Keratinocyte (primary cell): ENCODE measurements around the gene RCE1. TPM values are rescaled to one million over a fixed set of nuclear protein-coding genes. Genes with fewer than 3 reads are reported as not detected.
"Not testable (repeated sequence)": the region's sequence is repeated elsewhere in the genome, so short reads cannot be mapped to it uniquely, and the experiment has no call there.

Experiments used
- DNase-seq: peaks from one replicate; pipeline ENCODE4 v3.0.0-alpha.2; 2011; ENCODE audit warnings: low read depth, missing footprints, low spot score
- FAIRE-seq: peaks from 2 replicates; lab custom pipeline; 2011; peaks lifted over from hg19 to GRCh38; lab: Jason Lieb, UNC
- H2AFZ ChIP-seq: 2 replicates; pipeline ENCODE4 v1.6.0; 2012; ENCODE audit warnings: low read length, control low read depth, inconsistent platforms; ENCODE audit not compliant: control insufficient read depth
- H3K27ac ChIP-seq: 2 replicates; pipeline ENCODE4 v1.5.1; 2011; ENCODE audit warnings: low read length; ENCODE audit not compliant: control insufficient read depth, insufficient read depth
- H3K27me3 ChIP-seq: 3 replicates; pipeline ENCODE4 v1.6.0; 2011; ENCODE audit warnings: low read length; ENCODE audit not compliant: control insufficient read depth, insufficient read depth; ENCODE audit errors: extremely low read depth
- H3K36me3 ChIP-seq, 2 experiments: 2 replicates in 1 of 2; 3 replicates in 1 of 2; pipeline ENCODE4 v1.5.1; 2011; ENCODE audit warnings: low read length in 2 of 2, mild to moderate bottlenecking in 1 of 2; ENCODE audit not compliant: control insufficient read depth in 2 of 2, insufficient read depth in 2 of 2; ENCODE audit errors: extremely low read depth in 1 of 2
- H3K4me1 ChIP-seq: 3 replicates; pipeline ENCODE4 v1.5.1; 2011; ENCODE audit warnings: low read length; ENCODE audit not compliant: control insufficient read depth, insufficient read depth; ENCODE audit errors: extremely low read depth
- H3K4me2 ChIP-seq: 3 replicates; pipeline ENCODE4 v1.6.0; 2011; ENCODE audit warnings: low read depth, low read length; ENCODE audit not compliant: control insufficient read depth, insufficient read depth; ENCODE audit errors: extremely low read depth
- H3K4me3 ChIP-seq, 3 experiments: fragments of 200-600 bp in 1 of 3; sonication (generic) in 1 of 3; 2 replicates in 2 of 3; 3 replicates in 1 of 3; pipeline ENCODE4 v1.5.1; 2011 to 2016; ENCODE audit warnings: low read length in 3 of 3, mild to moderate bottlenecking in 3 of 3, control low read depth in 2 of 3, inconsistent platforms in 1 of 3, low read depth in 1 of 3, mixed read lengths in 1 of 3, mixed run types in 1 of 3, moderate library complexity in 1 of 3; ENCODE audit not compliant: control insufficient read depth in 2 of 3, insufficient read depth in 2 of 3; ENCODE audit errors: extremely low read depth in 1 of 3
- H3K79me2 ChIP-seq: 2 replicates; pipeline ENCODE4 v1.6.0; 2012; ENCODE audit warnings: low read length; ENCODE audit not compliant: control insufficient read depth, insufficient read depth
- H3K9ac ChIP-seq: 3 replicates; pipeline ENCODE4 v1.6.0; 2011; ENCODE audit warnings: low read length; ENCODE audit not compliant: control insufficient read depth, insufficient read depth; ENCODE audit errors: extremely low read depth
- H3K9me1 ChIP-seq: 3 replicates; pipeline ENCODE4 v1.6.0; 2011; ENCODE audit warnings: low read length; ENCODE audit not compliant: control insufficient read depth, insufficient read depth; ENCODE audit errors: extremely low read depth
- H3K9me3 ChIP-seq: 2 replicates; pipeline ENCODE4 v1.5.1; 2012; ENCODE audit warnings: low read depth, low read length; ENCODE audit not compliant: control insufficient read depth
- H4K20me1 ChIP-seq: 3 replicates; pipeline ENCODE4 v1.6.0; 2011; ENCODE audit warnings: low read length; ENCODE audit not compliant: control insufficient read depth, insufficient read depth; ENCODE audit errors: extremely low read depth
- CTCF ChIP-seq, 3 experiments: IDR thresholded peaks in 1 of 3; conservative IDR thresholded peaks in 1 of 3; optimal IDR thresholded peaks in 1 of 3; 2 replicates in 2 of 3; 3 replicates in 1 of 3; pipeline versions ENCODE3 to v1.5.1; 2011; ENCODE audit warnings: low read length in 3 of 3, mild to moderate bottlenecking in 3 of 3, moderate library complexity in 2 of 3, control low read depth in 1 of 3, inconsistent platforms in 1 of 3; ENCODE audit not compliant: insufficient read depth in 2 of 3; ENCODE audit errors: extremely low read depth in 1 of 3
- EZH2 ChIP-seq: IDR thresholded peaks from one replicate; pipeline ENCODE4 v1.6.1; 2012; ENCODE audit warnings: inconsistent platforms, mild to moderate bottlenecking, low read length, moderate library complexity
- dilution Hi-C: fragments of 300-500 bp; cut with MboI; formaldehyde crosslinking; loops from one replicate; pipeline ENCODE4 v1.7.0; 2020; ENCODE audit warnings: low sequenced_read_pairs; ENCODE audit not compliant: extremely low pct_ligation_motif_present
- polyA plus RNA-seq, 5 experiments: library from polyadenylated mRNA; depleted of rRNA in 3 of 5; stranded (reverse) in 3 of 5; stranded (forward) in 1 of 5; unstranded in 1 of 5; fragments of >200 nt; gene quantifications; 1 replicate in 1 of 5; 2 replicates in 3 of 5; 3 replicates in 1 of 5; pipeline versions ENCODE4 v1.2.1 to v1.2.3, GENCODE V29; 2011 to 2012; ENCODE audit warnings: missing spikeins in 2 of 5, low read depth in 1 of 5, low replicate concordance in 1 of 5

The RCE1 gene
- polyA plus RNA-seq, 1 donor (not counting 4 experiments of a cell fraction or from before 2014, with no cell fraction given): 11.2 TPM

GRCh38 chr11:66823700-66824099 lies 19.5 kb upstream of the RCE1 start:
- no peak overlapping the region for H3K9ac ChIP-seq
- H3K79me2 ChIP-seq: no peaks in the 10 kb centered on the region
- H4K20me1 ChIP-seq: no peaks in the 10 kb centered on the region
- TF ChIP-seq CTCF (optimal IDR thresholded peaks at IDR 0.05 in 1 of 3, IDR thresholded peaks at IDR 0.05 in 1 of 3, conservative IDR thresholded peaks at IDR 0.05 in 1 of 3; ENCODE audit: extremely low read depth in 1 of 3, insufficient read depth in 2 of 3, low read length in 3 of 3) (no peak), EZH2 (no peak)
- no peak for DNase-seq
- no peak for FAIRE-seq
- H3K4me1 ChIP-seq: no peaks in the 10 kb centered on the region
- H3K36me3 ChIP-seq: peaks cover 0 to 10% of the 10 kb centered on the region in 2 experiments
- H3K4me2 ChIP-seq: no peak overlapping the region
- no peaks in the 10 kb centered on the region for H3K9me1 ChIP-seq
- H3K27me3 ChIP-seq: no peaks in the 10 kb centered on the region
- dilution Hi-C loops: no loop called here
- no peaks in the 10 kb centered on the region for H3K9me3 ChIP-seq
- no peak overlapping the region for H3K27ac ChIP-seq
- H3K4me3 ChIP-seq: no peak overlapping the region
- H2AFZ ChIP-seq: no peak overlapping the region

- H2AFZ ChIP-seq, H3K27me3 ChIP-seq, H3K9ac ChIP-seq, FAIRE-seq, H3K4me2 ChIP-seq, H3K4me1 ChIP-seq, H4K20me1 ChIP-seq, dilution Hi-C loops, H3K9me3 ChIP-seq, H3K4me3 ChIP-seq, H3K9me1 ChIP-seq, H3K27ac ChIP-seq, DNase-seq, H3K79me2 ChIP-seq: not testable (repeated sequence)
- peaks cover 0 to 12% of the 10 kb centered on the region in 2 experiments for H3K36me3 ChIP-seq
These were observed 18.7 kb upstream of the RCE1 start for GRCh38 chr11:66824573-66824972.

- H3K4me2 ChIP-seq: no peak overlapping the region
- no peak overlapping the region for H3K27ac ChIP-seq
- H3K4me3 ChIP-seq: no peak overlapping the region
- H3K36me3 ChIP-seq: peaks cover 9 to 11% of the 10 kb centered on the region in 2 experiments
- dilution Hi-C loops: no loop called here
- TF ChIP-seq EZH2 (no peak), CTCF (optimal IDR thresholded peaks at IDR 0.05 in 1 of 3, IDR thresholded peaks at IDR 0.05 in 1 of 3, conservative IDR thresholded peaks at IDR 0.05 in 1 of 3; ENCODE audit: extremely low read depth in 1 of 3, insufficient read depth in 2 of 3, low read length in 3 of 3) (no peak)
- no peak overlapping the region for H2AFZ ChIP-seq
- H3K27me3 ChIP-seq: no peaks in the 10 kb centered on the region
- H4K20me1 ChIP-seq: no peaks in the 10 kb centered on the region
- H3K9ac ChIP-seq: no peak overlapping the region
- no peak for FAIRE-seq
- no peaks in the 10 kb centered on the region for H3K4me1 ChIP-seq
- H3K9me3 ChIP-seq: no peaks in the 10 kb centered on the region
- DNase-seq: no peak
- no peaks in the 10 kb centered on the region for H3K79me2 ChIP-seq
- no peaks in the 10 kb centered on the region for H3K9me1 ChIP-seq
These were observed 8.7 kb upstream of the RCE1 start for GRCh38 chr11:66834539-66834845.
